HG03520 (cell line): ENCODE results near the gene EIF4EBP2.

Experiments
- ATAC-seq: cut with Tn5 transposase; IDR thresholded peaks from one replicate; pipeline ENCODE4 v1.9.1; 2021; ENCODE audit warnings: mild to moderate bottlenecking, moderate library complexity; ENCODE audit not compliant: unreplicated experiment

Gene EIF4EBP2

DNA sequence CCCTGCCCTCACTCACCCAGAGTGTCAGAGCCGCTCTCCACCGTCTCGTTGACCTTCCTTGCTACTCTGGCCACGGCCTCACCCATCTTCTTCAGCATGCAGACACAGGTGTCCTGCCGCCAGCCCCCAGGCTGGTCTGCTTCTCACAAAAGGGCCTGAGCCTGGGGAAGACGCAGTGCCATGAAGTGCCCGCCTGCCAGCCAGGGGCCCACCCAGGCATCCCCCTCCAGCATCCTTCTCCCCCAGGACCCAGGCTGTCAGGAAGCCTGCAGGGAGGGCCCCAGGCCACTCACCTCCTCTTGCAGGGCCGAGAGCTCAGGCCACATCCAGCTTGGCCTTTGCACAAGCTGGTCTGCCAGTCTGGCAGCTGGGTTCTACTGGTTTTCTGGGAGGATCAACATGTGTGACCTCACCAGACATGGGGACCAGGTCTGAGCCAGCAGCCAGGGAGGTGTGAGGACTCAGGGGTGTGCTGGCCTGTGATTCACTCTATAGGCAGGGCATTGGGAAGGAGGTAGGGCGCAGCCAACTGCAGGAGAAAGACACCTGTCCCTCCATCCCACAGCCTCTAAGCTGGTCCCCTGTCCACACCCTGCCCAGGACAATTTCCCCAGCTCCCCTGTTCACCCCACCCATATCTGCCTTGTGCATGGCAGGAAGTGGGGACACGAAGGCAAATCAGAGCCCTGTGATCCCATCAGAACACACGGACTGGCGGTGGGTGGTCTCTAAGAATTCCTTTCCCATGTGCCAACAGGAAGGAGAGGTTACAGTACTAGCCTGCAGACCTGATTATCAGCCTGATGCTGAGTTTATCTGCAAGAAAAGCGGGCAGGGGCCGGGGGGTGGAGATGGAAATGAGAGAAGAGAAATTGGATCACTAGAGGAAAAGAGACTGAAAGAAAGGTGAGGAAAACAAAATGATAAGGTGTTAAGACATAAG lies 27.2 kb upstream of the EIF4EBP2 start:
- no peak for ATAC-seq

DNA sequence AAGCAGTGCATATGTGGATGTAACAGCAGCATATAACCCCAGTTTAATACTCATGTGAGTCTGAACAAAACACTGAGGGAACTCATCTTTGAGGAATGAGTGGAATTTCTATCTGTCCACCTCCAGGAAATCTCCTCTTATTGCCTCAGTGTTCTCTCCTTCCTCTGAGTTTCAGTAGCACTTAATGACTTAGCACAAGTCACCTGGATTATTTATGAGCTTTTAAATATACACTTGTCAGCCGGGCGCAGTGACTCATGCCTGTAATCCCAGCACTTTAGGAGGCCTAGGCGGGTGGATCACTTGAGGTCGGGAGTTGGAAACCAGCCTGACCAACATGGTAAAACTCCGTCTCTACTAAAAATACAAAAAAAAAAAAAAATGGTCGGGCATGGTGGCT lies 25.8 kb upstream of the EIF4EBP2 start:
- no peak for ATAC-seq

DNA sequence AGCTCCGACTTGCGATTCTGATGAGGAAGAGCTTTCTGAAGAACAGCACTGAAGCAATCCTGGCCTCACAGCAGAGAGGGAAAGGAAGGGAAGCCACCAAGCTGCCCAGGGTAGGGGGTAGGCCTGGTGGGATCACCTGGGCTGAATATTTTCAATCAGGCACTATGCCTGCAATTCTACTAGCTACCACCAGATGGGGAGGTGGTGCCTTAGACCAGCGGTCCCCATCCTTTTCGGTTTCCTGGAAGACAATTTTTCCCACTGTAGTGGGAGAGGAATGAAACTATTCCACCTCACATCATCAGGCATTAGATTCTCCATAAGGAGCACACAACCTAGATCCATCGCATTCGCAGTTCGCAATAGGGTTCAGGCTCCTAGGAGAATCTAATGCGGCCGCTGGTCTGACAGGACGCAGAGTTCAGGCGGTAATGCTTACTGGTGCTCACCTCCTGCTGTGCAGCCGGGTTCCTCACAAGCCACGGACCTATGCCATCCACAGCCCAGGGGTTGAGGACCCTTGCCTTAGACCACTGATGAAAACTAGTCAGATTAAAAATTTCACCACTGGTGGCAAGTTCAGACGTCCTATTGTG lies 24.3 kb upstream of the EIF4EBP2 start:
- no peak for ATAC-seq

DNA sequence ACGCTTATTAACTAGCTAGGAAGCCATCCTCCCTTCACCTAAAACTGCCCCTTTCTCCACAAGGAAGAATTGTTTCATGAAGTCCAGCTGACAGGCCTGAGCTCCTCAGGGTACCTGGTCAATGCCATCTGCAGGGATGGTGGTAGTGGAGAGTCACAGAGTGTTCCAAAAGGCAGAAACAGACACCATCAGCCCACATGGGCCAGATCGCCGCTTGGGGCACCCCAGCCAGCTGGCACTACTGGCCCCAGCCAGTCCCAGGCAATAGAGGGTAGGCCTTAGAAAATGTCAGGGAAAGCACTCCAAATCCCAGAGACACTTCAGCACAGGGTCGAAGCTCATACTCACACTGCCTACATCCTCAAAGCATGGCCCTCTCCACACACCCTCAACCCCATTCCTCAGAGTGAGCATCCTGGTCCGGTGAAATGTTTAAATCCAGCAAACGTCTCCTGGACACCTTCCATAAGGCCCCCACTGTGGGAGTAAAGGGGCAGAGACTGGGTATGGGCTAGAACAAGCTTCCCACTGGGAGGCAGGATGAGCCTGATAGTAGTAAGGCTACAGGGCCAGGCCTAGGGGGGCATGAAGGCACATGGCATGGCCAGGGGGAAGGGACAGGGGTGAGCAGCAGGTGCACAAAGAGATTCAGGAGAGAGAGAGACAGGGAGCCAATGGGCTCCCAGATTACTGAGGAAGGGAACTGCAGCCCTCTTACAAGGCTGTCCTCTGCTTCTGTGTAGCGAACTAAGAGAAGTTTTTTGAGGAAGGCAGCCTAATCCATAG lies 23.4 kb upstream of the EIF4EBP2 start:
- no peak for ATAC-seq

DNA sequence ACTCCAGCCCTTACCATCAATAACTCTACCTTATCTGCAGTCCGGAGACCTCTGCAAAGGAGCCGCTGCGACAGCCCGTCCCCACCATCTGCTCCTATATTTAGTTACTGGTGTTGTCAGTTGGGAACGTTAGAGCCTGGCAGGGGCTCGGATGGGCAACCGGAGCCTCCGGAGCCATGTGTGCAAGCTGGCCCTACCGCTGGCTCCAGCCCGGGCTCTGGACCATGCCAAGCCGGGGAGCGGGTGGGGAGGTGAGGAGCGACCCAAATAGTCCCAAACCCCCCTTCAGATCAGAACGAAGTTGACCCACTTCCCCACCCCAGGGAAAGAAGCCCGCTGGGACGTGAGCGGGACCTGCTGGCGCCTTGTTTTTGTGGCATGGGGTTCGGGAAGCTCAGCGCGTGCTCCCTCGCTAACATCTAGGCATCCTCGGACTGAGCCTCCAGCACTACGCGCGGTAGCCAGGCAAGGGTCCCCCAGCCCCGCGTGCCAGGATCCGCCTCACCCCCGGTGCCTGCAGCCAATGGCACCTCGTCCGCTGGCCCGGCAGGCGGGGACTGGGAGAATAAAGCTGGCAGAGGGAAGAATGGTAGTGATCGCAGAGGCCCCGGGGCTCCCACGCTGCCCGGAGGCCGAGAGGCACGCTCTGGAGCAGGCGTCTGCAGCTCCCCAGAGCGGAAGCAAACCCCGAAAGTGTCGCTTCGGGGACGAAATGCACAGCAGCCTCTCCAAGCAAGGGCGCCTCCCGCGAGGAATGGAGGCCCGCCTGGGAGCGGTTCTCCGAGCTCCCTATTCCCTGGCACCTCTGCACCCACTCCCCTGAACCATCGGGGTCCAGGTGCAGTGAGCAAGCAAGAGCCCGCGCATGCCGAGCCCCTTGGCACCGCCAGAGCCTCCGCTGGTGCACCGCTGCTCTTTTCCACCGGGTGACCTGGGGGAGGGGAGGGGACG lies 22.2 kb upstream of the EIF4EBP2 start:
- peak; percentile 34 for ATAC-seq

DNA sequence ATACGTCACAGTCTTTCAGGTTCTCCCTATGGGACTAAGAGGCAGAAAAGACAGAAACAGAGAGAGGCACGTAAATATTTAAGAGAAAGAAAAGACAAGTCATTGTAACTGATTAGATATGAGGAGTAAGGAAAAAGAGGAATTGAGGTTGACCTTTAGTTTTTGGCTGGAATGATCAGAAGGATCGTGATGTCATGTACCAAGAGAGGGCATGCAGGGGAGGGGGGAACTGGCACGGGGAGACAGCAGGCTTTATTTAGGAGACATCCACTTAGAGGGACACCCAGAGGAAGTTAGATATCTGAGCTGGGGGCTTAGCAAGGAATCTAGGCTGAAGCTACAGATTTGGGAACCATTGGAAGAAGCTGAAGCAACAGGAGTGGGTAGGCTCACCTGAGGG lies 12.3 kb upstream of the EIF4EBP2 start:
- ATAC-seq, result no peak

DNA sequence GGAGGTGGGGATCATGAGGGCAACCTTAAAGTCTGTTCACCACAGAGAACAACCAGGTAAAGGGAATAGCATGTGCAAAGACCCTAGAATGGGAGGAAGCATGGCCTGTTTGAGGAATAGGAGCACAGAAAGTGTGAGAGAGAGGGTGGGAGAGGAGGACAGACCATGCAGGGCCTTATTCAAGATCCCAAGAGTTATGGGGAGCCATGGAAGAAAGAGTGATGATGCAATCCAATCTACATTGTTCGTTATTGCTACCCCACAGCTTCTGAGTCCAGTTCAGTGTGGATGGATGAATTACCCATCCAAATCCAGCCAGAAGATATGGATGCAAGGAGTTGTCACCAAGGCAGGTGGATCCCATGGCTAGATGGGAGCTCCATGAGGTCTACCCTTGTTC lies 7.8 kb upstream of the EIF4EBP2 start:
- no peak for ATAC-seq

DNA sequence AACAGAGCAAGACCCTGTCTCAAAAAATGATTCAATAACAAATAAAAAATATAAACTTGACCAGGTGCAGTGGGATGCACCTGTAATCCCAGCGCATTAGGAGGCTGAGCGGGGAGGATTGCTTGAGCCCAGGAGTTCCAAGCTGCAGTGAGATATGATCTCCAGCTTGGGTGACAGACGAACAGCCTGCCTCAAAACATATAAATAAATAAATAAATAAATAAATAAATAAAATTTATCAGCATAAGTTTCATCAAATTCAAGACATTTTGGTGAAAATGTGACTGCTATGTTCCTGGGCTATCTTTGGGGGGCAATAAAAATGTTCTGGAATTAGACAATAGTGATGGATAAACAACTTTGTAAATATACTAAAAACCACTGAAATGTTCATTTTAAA lies 4.8 kb upstream of the EIF4EBP2 start:
- ATAC-seq, result no peak

DNA sequence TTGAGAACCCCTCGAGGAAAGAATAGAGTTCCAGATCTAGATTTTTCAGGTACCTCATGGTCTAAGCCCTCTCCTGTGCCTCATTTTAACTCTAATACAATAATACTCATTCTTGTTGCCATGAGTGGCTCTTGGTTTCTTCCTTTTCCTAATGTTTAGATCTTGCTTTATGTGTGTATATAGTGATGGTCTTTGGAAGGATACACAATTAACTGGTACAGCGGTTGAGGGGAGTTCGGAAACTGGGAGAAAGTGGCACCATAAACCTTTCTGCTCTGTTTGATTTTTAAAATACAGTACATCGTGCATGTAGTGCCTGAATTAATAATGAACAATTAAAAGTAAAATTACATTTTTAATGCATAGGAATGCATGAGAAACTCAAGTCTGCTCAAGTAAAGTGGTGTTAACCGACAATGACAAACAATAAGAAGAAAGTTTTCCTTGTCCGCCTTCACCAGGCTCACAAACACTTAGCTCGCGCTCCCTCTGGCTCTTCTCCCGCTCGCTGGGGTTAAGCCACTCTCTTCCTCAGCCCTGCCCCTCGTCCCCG lies 386 bp upstream of the EIF4EBP2 start:
- no peak for ATAC-seq

DNA sequence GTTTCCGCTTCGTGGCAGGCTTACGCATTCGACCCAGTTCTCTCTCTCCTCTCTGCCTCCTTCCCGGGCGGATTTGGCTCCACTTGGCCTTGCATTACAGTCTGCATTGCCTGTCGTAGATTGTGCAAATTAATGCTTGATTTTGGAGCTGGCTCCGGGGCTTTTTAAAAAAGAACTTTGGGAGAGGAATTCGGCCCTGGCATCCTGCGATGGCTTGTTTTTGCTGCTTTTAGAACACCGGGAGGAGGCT lies 767 bp downstream of the EIF4EBP2 start:
- ATAC-seq, result no peak

DNA sequence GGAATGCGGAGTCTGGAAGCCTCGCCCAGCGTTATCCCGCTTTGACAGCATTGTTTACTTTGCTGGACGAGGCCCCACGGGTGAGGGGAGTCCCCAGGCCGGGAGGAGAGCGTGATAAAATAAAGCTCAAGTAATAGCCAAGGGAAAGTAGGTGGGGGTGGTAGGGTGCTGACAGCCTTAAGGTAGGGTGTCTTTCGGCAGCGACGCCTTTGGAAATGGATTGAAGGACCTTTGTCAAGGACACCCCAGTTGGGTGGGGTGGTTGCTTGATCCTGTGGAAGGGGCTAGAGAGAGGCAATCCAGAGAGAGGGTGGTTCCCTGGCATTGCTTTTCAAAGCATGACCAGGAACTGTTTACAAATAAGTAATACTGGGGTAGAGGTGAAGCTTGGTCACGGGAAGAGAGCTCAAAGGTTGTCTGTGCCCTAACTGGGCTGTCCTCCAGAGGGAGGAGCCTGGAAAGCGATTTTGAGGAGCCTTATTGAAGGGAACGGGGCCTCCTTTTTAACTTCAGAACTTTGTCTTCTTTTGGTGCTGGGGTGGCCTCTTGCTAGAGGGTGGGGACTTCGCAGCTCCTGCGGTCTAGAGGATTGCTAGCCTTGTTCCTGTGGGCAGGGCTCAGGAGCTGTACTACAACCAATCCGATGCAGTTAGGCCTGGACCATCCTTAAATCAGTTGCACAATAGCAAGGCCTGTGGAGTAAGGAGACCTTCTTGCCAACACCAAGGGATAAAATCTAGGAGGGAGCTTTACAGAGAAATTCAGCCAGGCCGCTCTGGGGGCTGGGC lies 1.3 kb downstream of the EIF4EBP2 start:
- ATAC-seq, result no peak

DNA sequence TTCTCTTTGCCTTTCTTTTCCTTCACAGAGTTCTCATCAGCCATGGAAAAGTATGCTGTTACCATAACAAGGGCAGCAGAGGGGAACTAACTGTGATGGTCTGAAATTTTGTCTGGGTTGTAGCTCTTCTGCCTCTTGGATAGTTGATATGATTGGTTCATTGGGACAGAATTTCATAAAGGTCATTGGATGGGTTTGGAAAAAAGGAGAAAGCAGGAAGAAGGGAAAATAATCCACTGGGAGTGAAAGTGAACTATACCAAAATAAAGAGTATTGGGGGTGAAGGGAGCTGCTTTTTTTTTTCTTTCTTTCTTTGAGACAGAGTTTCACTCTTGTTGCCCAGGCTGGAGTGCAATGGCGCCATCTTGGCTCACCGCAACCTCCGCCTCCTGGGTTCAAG lies 5.8 kb downstream of the EIF4EBP2 start:
- ATAC-seq, result no peak

DNA sequence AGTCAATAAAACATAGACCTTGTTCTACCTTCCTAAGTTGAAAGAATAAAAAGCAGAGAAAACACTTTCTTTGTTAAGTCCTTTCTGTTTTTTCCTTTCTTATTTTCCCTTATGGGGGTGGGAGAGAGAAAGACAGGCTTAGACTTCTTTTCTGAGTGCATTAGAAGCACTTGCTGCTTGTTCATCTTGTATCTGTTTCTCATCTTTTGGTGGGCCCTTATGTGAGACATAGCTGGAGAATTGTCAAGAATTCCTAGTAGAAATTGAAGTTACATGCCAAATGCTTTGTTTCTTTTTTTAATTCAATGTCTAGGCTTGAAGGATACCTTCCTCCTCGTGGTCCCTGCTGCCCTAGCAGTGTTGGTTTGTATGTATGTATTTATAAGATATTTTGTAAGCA lies 6.7 kb downstream of the EIF4EBP2 start:
- ATAC-seq, result no peak

DNA sequence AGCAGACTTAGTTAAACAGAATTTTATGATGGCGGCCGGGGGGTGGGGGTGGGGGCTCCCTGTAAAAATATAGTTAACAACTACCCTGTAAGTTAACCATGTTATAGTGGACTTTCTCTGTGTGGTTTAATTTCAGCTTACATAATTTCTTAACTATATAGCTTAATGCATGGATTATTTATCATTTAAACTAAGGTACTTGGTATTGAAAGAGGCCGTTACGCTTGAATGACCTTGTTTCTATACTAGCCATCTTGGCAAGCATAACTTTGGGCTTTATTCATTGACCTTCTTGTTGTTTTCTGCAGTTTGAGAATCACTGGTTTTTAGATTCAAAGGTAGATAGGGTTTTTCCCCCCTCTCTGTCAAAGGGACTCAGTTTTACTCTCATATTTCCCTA lies 8.4 kb downstream of the EIF4EBP2 start:
- ATAC-seq, result no peak

DNA sequence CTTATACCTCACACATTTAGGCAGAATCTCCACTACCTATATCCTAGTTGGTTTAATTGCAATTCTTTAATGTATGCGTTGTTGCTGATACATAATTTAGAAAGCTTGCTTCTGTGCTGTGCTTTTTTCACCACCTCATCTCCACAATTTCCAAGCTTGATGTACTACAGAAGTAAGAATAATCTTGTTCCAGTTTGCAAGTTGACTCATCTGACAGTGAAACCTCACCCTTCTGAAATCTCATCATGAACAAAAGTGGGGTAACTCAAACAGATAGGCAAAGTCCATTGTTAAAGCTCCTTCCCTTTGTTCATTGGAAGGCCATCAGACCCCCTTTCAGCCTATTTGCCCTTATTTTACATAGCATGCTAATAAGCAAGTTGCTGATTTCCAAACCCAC lies 13.6 kb downstream of the EIF4EBP2 start:
- ATAC-seq, result no peak

DNA sequence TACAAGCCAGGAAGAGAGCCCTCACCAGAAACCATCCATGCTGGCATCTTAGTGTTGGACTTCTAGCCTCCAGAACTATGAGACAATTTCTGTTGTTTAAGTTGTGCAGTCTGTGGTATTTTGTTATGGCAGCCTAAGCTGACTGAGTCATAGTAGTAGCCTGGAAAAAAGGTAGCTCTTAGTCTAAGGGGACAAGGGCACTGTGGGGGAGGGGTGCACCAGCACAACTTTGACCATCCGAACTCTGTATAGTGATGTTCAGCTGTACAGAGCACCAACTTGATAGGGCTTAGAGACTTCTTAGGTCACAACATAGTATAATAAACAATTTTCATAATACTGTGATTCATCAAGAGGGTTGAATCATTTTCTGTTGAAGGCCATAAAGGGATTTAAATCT lies 14.3 kb downstream of the EIF4EBP2 start:
- no peak for ATAC-seq

DNA sequence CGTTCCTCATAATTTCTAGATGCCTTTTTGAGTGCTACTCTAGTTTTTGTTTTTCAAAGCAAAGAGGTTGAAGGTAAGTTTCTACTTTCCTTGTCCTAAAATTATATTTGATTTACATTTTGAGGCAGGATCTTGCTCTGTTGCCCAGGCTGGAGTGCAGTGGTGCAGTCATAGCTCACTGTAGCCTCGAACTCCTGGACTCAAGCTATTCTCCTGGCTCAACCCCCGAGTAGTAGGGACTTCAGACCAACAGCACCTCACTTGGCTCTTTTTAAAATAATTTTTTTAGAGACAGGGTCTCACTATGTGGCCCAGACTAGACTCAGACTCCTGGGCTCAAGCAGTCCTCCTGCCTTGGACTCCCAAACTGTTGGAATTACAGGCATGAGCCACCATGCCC lies 14.8 kb downstream of the EIF4EBP2 start:
- ATAC-seq, result no peak

DNA sequence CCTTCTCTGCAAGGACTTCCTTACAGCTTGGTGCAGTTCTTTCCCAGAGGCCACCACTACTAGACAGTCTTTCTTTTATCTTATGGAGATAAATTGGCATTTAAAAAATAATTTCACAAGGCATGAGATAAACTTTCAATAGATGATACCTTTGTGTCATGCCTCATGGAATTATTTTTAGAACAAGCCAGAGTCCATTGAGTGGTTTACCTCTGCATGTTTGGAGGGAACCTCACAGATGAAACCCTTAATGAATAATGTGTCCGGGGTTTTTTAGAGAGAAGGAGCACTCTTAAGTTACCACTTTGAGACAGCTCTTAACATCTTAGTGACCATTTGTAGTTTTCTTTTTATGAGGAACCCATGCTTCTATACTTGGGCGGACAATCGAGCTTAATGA lies 20.4 kb downstream of the EIF4EBP2 start:
- ATAC-seq, result no peak

DNA sequence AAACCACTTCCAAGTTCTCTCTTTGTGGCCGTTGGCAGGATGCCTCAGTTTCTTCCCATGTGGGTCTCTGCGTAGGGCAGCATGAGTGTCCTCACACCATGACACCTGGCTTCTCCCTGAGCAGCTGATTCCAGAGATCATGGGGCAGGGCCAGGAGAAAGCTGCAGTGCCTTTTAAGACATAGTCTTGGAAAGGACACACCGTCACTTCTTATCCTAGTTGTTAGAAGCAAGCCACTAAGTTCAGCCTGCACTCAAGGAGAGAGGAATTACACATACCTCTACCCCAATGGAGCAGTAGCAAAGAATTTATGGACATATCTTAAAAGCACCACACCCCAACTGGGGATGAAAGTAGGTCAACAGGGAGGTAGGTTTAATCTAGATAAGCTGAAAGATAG lies 21.2 kb downstream of the EIF4EBP2 start:
- ATAC-seq, result no peak

DNA sequence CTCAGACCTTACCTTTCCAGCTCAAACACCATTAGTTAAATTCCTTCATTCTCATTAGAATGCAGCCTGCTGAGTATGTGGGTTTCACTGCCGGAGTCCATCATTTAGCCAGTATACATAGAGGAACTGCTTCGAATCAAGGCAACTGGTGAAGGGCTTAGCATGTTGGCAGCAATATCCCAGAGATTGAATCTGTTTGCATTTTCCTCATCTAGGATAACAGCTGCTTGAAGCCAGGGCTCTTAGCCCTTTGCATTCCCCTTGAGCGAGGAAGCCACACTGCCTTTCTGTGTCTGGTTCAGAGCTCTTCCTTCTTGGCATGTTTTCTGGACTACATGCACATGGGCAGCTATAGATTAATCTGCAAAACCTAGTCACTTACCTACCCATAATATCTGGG lies 22.9 kb downstream of the EIF4EBP2 start:
- ATAC-seq, result no peak
